Activated CD8-positive, alpha-beta memory T cell treated with anti-CD3 and anti-CD28 coated beads for 1 hour (primary cell): ENCODE measurements around the gene VCX2.
"Not testable (repeated sequence)": the region's sequence is repeated elsewhere in the genome, so short reads cannot be mapped to it uniquely, and the experiment has no call there.

Experiments used
- DNase-seq, 2 donors: peaks; one replicate each; pipeline ENCODE4 v3.0.0-alpha.2; 2020; ENCODE audit warnings: low read depth in 1 of 2; ENCODE audit errors: extremely low read depth in 1 of 2

The VCX2 gene

DNA sequence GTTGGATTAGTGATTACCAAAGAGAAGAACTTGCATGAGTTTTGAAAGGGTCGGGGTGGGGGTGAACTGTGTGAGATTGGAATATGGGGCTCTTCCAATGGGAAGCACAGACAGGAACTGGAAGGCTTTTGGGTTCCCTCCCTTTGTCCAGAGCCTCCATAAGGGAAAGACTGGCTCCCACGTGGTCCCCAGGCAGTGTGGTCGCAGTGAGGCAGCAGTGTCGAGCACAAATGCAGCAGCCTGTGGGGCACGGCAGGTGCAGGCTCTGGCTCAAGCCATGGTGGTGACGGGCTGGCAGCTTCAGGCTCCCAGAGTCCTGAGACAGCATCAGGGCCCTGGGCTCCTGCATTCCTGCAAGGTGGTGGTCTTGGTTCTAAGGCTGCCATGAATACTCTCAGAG is 45.5 kb downstream of the VCX2 start:
- no peak for DNase-seq

DNA sequence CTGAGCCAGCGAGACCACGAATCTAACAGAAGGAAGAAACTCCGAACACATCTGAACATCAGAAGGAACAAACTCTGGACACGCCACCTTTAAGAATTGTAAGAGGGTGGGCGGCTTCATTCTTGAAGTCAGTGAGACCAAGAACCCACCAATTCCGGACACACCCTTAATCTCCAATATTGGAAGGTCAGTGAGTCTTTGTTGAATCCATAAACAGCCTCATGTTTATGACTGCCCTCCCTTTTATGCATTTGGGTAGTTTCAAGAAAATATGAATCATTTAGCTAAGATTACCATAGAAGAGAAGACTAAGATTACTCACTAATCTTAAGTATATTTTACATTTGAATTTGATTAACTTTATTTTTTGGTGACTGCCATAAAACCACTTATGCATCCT is 48.5 kb downstream of the VCX2 start:
- no peak for DNase-seq

DNA sequence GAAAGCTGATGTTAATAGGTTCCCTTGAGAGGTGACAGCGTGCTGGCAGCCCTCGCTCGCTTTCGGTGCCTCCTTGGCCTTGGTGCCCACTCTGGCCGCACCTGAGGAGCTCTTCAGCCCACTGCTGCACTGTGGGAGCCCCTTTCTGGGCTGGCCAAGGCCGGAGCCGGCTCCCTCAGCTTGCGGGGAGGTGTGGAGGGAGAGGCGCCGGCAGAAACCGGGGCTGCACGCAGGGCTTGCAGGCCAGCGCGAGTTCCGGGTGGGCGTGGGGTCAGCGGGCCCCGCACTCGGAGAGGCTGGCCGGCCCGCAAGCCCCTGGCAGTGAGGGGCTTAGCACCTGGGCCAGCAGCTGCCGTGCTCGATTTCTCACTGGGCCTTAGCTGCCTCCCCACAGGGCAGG is 49.7 kb downstream of the VCX2 start:
- DNase-seq, result not testable (repeated sequence)
